GM21786 (cell line): Measurements from ENCODE around the gene TGFB3.
"Not testable (repeated sequence)": the region's sequence is repeated elsewhere in the genome, so short reads cannot be mapped to it uniquely, and the experiment has no call there.

Experiments used
- ATAC-seq: cut with Tn5 transposase; IDR thresholded peaks from one replicate; pipeline ENCODE4 v1.9.1; 2021; ENCODE audit not compliant: unreplicated experiment

Gene TGFB3

GRCh38 chr14:75981426-75982265 is at the start of gene TGFB3:
TSS of gene TGFB3 (minus strand) at chr14:75981995. CDS start at chr14:75980893, 1,102 bp downstream.
- peak; percentile 59 for ATAC-seq

DNA sequence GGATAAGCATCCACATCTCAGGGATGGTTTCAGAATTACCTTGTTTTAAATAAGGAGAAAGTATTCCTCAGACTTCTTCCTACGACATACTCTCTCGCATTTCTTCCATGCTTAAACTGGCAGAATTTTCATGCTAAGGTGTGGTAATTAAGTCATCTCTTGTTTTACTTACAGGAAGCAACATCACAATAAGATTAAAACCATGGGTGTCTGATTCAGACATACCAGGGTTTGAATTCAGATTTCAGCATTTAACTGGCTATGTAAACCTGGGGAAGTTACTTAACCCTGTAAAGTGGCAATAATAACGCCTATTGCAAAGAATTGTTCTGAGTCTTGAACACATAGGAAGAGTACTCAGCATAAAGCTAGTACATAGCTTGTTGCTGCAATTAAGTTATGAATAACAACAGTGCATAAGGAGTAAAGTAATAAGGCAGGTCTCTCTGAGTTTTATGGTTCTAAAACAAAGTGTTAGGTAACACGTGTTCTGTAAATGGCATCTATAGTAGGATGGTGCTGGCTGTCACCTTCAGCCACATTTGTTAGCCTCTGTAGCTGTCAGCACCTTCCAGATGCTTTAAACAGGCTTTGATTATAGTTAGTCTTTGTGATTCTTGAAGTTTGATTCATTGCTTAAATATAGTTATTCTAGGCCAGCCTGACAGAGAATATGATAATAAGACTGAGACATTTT is 42.6 kb upstream of the TGFB3 start:
- ATAC-seq, result no peak

- ATAC-seq, result no peak
Measured at GRCh38 chr14:76023757-76024156, 42.0 kb upstream of the TGFB3 start.

DNA sequence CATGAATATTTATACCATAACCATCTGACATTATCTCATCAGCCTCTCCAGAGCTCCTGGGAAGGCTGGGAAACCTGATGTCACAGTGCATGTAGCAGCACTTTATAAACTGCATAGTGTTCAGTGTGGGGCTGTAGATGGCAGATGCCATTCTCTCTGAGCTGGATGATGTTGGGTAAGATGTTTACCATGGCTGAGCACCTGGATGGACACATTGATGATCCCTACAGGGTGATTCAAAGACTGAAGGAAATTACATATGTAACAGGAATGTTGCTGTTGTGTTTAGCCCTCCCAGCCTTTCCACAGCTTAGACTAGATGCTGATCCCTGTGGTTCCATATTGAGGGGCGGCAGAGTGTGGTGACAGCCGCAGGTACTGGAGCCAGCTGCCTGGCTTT is 41.2 kb upstream of the TGFB3 start:
- no peak for ATAC-seq

DNA sequence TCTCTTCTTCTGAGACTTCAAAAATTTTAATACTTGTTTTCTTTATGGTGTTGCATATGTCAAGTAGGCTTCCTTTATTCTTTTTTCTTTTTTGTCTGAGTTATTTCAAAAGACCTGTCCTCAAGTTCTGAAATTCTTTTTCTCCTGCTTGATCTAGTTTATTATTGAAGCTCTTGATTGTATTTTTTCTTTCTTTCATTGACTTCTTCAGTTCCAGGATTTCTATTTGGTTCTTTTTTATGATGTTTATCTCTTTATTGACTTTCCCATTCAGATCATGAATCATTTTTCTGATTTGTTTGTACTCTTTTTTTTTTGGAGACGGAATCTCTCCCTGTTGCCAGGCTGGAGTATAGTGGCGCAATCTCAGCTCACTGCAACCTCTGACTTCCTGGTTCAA is 37.9 kb upstream of the TGFB3 start:
- ATAC-seq, result no peak

- no peak for ATAC-seq
Measured at GRCh38 chr14:76015668-76016067, 33.9 kb upstream of the TGFB3 start.

- ATAC-seq, result no peak
Measured at GRCh38 chr14:76015191-76015590, 33.4 kb upstream of the TGFB3 start.

DNA sequence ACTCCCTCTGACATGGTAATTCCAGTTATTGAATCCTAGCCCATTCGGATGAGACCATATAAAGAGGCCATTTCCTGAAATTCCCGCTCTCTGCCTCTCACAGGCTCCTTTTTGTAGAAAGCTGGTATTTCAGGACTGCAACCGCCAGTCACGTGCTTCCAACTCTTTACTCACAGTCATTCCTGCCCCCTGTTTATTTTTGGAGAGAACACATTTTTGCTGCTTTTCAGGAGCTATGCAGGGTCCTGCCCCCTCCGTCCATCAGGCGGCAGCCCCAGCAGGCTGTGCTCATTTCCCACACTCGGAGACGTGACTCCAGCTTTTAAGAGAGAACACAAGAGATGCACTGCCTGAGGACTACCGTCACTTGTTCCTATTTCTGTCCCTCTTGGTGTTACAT is 30.6 kb upstream of the TGFB3 start:
- ATAC-seq, result no peak

GRCh38 chr14:76011930-76012329 is 30.1 kb upstream of the TGFB3 start:
- ATAC-seq, result no peak

DNA sequence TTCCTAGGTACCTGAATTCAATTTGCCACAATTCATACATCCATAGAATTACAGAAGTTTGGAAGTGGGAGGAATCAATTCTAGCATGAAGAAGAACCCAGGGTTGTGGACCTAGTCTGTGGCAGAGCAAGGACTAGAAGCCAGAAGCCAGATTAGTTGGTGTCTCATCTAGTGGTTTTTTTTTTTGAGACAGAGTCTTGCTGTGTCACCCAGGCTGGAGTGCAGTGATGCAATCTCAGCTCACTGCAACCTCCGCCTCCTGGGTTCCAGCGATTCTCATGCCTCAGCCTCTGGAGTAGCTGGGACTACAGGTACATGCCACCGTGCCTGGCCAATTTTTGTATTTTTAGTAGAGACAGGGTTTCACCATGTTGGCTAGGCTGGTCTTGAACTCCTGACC is 27.8 kb upstream of the TGFB3 start:
- not testable (repeated sequence) for ATAC-seq

- ATAC-seq, result no peak
Measured at GRCh38 chr14:76007852-76008251, 26.1 kb upstream of the TGFB3 start.

DNA sequence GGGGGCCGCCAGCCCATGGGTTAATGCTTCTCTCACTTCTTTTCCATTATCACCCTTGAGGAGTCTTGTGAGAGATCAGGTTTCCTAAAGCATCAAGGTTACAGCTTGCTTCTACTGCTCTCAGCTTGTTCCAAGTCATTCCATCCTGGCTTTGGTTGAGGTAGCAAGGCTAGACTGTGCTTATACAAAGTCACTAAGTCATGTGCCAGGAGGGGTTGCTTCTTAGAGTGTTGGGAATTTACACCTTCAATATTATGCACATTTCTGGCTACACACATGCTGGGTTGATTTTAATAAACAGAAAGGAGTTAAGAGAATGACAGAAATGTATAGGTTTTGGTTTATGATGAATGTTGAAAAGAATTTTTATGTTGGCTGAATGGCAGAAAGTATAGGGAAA is 25.6 kb upstream of the TGFB3 start:
- no peak for ATAC-seq

GRCh38 chr14:76006253-76006652 is 24.5 kb upstream of the TGFB3 start:
- no peak for ATAC-seq

DNA sequence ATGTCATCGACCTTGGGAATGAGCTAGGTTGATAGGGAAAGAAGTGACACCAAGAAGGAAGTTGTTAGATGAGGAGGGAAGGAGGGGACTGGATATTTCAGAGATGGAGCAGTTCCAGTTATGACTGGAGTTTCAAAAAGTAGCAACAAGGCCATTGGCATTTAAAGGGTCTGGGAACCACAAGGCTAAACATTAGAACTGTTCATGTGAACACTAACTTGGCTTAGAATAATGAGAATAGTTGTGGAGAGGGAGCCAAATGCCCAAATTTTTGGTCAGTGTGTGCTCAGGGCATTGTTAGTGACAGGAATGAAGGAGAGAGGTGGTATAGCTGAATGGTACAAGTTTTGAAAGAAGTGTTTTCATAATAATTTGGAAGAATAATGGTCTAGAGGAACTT is 20.6 kb upstream of the TGFB3 start:
- ATAC-seq, result no peak

DNA sequence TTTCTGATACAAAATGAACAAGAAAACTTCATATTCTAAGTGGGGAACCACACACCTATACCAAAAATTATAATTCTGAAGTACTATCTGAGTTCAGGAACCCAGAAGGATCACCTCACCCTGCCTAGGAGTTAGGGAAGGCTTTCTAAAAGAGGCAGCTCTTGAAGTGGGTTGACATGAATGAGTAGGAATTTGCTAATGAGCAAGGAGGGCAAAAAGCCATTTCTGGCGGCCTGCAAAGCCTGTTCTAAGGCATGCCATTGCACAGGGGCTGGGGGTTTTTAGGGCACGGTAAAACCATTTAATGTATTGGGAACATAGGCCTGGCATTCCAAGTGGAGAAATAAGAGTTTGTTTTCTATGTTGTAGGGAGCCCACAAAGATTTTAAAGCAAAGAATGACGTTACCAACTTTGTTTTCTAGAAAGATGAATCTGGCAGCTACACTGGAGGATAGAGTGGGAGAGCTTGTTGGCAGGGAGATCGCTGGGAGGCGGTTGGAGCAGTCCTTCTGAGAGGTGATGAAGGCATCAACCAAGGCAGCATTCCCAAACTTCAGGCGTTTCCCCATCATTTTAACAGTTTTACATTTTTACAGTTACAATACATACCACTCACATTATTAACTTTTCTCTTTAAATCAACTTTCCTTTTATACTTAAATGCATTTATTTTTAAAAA is 17.9 kb upstream of the TGFB3 start:
- no peak for ATAC-seq

DNA sequence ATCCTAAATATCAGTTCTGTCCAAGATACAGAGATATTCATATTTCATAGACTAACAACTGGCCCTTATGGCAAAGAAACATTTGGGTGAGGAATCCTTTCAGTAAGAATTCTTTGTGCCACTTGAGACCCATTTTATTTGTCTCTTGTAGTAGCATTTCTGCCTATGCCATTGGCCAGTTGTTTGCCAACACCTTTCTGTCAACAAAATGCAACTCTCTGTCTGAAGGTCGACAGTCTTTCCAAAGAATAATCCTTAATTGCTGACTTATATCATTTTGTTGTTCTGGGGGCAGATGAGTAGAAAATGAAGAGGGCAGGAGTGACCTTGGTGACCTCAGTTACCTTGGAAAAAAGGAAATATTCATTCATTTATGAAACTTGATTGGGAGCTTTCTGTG is 14.7 kb upstream of the TGFB3 start:
- no peak for ATAC-seq

DNA sequence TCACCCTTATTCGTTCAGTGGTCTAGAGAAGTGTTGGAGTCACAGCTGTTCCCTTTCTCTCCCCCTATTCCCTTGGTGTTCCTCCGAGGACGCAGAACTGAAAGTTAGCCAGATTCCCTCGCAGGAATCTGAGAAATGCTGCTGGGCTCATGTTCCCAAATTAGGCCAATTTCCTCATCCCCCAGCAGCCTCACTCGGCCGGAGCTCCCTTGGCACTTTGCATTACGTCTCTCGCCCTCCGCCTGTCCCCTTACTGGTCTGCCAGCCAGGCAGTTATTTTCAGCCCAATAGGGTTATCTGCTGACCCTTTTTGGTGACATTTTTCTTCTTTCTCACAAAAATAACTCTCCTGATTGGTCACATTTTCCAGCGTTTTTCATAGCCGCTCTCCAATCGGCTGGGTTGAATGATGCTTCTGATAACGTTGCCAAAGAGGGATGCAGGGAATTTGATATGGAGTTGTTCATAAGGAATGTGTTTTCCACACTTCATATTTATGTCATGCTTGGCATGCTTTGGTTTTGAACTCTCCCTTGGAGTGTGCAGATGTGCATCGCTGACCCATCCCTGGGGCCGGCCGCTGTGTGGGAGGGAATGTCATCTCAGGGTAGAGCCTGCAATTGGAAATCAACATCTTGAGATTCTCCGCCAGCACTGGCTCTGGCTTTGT is 13.7 kb upstream of the TGFB3 start:
- no peak for ATAC-seq

DNA sequence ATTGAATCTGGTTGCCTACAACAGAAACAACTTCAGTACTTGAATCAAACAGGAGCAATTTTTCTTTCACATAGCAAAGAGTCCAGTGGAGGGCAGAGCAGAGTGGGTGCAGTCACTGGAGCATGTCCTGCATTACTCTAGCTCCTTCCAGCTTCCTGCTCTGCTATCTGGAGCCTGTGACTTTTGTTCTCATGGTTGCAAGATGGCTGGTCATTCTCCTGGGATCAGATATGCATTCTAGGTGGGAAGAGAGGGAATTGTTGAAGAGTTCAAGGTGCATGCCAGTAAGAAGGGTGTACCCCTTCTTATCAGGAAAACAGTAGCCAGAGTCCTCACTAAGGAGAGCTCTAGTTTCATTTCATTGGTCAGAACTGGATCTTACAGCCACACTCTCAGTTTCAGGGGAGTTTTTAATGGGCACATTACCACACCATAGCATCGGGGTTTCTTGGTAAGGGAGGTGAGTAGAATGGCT is 11.8 kb upstream of the TGFB3 start:
- peak; percentile 62 for ATAC-seq

GRCh38 chr14:75991753-75992152 is 10.0 kb upstream of the TGFB3 start:
- ATAC-seq, result no peak

GRCh38 chr14:75990297-75990696 is 8.5 kb upstream of the TGFB3 start:
- ATAC-seq, result no peak

DNA sequence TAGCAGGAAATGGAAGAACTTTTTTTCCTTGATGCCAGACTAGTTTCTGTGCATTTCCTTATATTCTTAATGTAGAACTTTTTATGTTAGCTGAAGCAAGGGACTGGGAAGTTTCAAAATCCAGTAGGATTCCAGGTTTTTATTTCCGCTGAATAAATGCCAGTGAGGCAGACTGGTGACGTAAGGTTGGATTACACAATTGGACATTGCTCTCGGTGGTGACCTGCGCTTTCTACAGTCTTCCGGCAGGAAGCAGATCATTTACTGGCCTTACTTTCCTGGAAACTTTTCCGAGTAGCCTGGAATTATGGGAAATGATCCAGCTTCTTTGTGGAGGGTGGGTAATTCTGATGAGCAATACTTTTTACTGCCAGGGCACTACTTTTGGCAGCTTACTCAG is 7.3 kb upstream of the TGFB3 start:
- ATAC-seq, result no peak
